Daoy (cell line): ENCODE data around the gene SRPK3. TPM values are rescaled to one million over a fixed set of nuclear protein-coding genes. Genes with fewer than 3 reads are reported as not detected.
"Not testable (repeated sequence)": the region's sequence is repeated elsewhere in the genome, so short reads cannot be mapped to it uniquely, and the experiment has no call there.

Experiments
- DNase-seq: peaks from one replicate; pipeline ENCODE4 v3.0.0-alpha.2; 2015; ENCODE audit warnings: low read depth
- total RNA-seq: library from RNA; depleted of rRNA; stranded (reverse); fragments of >200 nt; shearing (Covaris generic); gene quantifications from 2 replicates; pipeline ENCODE4 v1.2.3, GENCODE V29; 2014

The SRPK3 gene
- total RNA-seq, 1 experiment from 2014 or later, result 0.11 TPM

DNA sequence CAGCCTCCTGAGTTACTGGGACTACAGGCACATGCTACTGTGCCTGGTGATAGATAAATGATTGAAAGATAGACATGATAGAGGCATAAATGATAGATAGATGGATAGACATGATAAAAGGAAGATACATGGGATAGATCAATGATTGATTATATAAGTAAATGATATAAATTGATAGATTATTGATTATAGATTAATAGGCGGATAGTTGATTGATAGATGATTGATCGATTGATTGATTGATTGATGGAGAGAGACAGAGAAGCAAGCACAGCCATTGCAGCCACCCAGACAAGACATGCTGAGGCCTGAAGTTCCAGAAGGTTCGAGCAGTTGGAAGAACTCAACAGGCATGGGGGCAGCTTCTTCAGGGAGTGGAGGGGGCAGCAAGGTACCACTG, 34.5 kb upstream of the SRPK3 start:
- DNase-seq, result no peak

DNA sequence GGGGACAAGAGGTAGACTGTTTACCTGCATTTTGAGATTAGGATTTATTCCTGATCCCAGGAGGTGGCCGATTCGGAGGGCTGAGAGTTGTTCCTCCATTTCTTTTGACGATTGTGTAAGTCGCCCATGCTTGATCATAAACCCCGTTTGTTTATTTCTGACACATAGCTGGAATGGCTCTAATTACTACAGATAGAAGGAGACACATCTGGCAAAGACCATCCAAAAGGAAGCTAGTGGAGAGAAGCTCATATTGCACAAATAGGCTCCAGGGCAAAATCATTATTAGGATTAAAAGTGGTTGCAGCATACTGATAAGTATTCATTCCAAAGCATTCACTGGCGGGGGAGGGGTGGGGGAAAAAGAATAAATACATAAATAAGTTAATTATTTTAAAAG, 33.9 kb upstream of the SRPK3 start:
- not testable (repeated sequence) for DNase-seq

DNA sequence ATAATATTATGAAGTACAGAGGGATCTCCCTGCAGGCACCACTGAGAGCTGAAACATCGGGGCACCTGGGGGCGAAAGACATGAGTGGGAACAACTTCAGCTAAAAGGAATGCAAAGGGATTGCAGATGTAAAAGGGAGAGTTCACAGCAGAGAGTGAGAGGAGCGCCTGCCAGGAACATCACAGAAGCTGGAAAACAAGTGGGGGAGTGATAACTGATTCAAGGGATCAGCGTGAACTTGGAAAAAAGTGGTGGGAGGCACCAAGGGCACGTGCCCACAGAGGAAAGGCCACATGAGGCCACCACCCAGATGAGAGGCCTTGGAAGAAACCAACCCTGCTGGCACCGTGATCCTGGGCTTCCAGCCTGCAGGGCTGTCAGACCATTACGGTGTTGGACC, 31.8 kb upstream of the SRPK3 start:
- DNase-seq, result not testable (repeated sequence)

DNA sequence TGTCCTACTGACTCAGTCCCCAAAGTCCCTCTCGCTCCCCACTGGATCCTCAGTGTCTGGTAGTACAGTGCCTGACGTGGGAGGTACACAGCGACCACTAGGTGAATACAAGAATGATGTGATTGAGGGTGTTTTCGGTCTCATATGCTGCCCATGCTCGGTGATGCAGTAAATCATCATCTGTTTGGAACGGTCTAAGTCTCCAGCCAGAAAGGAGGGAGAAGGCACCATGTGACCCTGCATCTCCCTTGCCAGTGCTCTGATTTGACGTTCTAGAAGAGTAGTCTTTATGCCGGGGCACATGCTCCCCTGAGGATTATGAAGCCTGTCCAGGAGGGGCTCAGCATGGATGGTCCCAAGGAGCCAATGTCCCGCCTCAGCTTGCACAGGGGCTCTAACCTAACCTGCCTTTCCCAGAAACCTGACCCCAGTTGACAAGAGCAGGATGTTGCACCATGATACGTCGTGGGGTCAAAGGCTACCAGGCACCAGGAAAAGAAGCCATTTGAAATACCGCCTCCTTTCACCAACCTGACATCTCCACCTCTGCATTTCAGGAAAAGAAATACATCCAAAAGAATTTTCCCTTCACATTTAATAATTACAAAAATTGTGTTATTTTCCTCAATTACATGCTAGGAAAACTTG, 30.6 kb upstream of the SRPK3 start:
- DNase-seq, result no peak

DNA sequence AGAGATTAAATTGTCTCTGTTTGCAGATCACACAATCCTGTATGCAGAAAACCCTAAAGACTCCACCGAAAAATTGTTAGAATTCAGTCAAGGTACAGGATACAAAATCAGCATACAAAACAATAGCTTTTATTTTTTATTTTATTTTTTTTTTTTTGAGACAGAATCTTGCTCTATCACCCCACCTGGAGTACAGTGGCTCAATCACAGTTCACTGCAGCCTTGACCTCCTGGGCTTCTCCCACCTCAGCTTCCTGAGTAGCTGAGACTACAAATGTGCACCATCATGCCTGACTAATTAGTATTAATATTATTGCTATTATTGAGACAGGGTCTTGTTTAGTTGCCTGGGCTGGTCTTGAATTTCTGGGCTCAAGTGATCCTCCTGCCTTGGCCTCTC, 25.7 kb upstream of the SRPK3 start:
- DNase-seq, result no peak

DNA sequence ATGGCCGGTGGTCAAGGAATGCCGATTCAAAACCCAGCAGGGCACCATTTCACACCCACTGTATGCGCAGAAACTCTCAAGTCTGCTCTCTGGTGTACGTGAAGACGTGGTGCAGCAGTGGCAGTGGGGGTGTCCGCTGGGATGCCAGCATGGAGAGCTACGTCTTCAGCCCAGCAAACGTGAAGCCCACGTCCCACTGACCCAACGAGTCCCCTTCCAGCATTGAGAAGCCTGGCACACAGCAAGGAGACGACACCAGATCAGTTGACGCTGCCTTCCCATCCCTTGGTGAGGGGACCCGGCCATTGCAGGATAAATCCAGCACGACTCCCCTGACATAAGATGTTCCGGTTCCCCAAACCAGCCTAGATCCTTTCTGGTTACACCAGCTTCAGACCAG, 19.0 kb upstream of the SRPK3 start:
- no peak for DNase-seq

DNA sequence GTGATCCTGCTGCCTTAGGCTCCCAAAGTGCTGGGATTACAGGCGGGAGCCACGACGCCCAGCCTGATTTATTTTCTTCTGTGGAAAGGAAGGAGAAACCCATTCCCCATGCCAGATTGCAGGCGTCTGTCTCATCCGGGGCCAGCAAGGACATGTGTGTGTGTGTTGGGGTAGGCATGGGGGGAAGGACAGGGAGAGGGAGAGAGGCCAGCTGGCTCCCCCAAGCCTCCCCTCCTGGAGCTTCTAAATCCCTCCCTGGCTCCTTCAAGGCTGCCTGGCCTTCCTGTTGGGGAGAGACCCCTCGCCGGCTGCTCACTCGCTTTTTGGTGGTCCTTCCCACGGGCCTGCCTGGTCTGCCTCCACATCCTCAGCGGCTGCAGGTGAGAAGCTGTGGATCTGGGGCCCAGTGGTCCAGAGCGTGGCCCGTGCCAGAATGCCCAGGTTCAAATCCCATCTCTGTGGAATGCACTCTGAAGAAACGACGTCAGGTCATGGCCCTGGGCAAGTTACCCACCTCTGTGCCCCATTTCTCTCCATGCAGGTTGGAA, 18.1 kb upstream of the SRPK3 start:
- DNase-seq, result no peak

DNA sequence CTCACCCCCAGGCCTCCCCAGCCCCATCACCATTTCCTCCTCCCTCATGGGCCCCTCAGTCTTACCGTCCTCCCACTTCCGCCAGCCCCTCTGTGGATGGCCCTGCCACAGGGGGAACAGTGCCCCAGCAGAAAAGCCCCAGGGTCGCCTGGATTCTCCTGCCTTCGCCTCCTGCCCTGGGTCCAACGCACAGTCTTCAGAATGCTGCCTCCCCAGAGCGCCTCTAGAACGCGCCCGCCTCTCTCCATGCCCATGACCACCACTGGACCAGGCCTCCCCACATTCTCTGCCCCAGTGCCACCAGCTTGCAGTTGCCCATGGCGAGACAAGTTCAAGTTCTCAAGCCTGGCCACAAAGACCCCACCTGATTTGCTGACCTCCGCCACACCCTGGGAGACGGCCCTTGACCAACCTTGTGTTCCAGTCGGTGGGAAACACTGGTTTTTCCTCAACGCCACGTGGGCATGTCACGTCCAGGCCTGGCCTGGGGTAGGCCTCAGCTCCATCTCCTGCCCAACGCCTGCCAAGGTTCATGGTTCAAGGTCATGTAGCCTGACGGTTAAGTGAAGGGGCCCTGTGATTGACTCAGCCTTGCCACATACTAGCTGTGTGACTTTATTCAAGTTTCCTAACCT, 17.4 kb upstream of the SRPK3 start:
- no peak for DNase-seq

DNA sequence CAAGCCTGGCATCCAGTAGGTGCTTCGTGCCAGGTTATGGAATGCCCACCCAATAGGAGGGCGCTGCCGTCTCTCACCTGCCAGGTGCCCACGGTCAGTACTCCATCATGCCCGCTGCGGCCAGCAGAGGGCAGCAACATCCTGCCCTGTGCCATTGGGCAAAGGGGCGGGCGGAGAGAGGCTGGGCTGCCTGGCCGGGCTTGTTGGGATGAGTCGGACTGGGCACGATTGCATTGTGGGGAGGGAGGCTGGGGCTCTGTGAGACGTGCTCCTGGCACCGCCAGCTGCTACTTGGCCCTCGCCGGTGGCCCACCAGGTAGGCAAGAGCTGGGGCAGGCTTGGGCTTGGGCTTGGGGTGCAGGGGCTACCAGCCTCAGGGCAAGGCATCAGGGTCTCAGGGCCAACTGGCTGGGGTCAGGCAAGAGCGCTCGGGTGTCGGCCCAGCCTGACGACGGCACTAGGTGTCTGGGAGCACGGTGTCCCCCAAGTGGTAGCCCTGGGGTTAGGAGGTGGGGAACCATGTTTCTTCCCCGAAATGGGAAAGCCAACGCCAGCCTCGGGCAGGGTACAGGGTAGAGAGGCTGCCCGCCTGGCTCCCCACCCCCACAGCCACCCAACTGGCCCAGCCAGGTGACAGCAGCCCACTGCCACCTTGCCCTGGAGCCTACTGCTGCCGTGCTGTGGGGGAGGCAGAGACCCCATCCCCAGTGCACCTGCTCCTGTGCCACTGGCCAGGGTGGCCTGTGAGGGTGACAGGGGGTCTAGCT, 16.7 kb upstream of the SRPK3 start, which contains the start of gene PLXNB3:
Gene PLXNB3, plus strand, starts transcription at position 261 of the 767 bp plus-strand sequence. CDS start 1,287 bp downstream, outside the sequence.
- DNase-seq, result peak; percentile 80

DNA sequence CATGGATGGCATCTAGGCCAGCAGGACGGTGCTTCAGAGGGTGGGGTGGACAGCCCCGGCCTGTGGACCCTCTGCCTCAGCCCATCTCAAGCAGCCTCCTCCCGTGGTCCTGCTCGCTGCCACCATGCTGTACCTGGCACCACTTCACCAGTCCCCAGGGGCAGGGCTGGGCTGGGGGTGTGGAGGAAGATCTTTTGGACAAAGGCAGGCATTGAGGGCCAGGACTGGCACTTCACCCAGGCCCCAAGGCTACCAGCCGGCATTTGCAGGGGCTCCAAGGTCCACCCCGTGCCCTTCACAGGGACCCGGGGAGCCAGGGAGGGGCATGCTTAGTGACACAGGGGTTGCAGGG, 16.1 kb upstream of the SRPK3 start:
- no peak for DNase-seq

DNA sequence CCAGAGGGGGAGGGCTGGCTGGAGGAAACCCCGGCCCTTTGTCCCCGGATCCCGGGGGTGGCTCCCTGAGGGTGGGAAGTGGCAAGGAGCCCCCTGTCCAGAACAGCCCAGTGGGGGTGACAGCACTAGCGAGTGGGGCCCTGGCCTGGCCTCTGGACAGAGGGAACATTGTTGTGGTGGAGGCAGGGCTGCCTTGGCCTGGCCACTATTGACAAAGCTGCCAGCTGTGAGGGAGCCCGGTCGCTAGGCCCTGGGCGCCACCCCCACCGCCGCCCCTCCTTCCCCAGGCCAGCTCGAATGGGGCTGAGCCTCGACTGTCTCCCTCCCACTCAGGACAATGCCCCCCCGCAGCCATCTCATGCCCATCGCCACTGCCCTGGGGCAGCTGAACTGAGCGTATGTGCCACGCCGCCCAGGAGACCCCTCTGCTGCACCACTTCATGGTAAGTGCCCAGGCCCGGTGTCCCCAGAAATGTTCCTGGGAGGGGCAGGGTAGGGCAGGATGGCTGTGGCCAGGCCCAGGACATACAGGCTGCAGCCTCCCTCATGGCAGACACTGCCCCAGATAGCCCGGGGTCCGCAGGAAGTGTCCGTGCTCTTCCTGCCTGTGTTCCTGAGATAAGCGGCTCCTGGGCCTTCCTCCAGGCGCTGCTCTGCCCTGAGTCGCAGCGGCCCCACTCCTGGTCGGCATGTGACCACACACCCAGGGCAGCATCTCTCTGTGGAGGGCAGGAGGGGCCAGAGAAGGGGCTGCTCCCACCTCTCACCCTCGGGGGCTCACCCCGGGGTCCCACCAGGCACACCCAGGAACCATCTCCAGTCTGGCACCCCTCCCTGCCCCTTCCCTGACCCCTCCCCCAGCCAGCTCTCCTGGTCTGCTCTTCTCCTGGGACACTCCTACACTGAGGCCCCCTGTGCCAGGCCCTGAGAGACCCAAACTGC, 15.4 kb upstream of the SRPK3 start:
- no peak for DNase-seq

DNA sequence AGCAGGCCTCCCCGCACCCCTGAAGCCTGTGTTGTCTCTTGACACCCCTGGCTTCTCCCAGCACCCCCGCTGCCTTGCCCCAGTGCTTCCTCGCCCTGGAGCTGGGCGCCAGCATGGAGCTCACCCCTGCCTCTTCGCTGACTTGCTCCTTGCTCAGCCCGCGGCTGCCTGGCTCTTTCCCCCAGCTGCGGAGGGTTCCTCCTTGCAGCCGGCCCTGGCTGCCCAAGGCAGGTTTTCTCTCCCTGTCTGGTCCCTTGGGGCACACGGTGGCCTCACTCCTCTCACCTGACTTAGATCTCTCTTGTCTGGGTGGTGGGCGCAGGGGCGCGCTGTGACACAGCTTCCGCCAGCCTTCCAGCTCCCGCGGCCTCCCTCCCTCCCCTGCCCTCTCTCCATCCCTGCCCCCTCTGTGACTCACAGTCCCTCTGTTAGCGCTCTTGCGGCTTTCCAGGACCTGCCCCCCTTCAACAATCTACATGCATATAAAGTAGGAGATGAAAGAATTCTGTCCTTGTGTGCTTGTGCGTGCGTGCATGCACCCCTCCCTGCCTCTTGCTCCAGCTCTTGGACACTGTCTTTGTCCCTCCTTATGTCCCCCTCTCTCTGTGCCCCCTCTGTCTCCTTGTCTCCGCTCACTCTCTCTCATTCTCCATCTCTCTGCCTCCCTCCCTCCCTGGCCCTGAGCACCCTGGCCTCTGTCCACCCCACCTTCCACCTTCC, 14.6 kb upstream of the SRPK3 start:
- DNase-seq, result peak; percentile 81

DNA sequence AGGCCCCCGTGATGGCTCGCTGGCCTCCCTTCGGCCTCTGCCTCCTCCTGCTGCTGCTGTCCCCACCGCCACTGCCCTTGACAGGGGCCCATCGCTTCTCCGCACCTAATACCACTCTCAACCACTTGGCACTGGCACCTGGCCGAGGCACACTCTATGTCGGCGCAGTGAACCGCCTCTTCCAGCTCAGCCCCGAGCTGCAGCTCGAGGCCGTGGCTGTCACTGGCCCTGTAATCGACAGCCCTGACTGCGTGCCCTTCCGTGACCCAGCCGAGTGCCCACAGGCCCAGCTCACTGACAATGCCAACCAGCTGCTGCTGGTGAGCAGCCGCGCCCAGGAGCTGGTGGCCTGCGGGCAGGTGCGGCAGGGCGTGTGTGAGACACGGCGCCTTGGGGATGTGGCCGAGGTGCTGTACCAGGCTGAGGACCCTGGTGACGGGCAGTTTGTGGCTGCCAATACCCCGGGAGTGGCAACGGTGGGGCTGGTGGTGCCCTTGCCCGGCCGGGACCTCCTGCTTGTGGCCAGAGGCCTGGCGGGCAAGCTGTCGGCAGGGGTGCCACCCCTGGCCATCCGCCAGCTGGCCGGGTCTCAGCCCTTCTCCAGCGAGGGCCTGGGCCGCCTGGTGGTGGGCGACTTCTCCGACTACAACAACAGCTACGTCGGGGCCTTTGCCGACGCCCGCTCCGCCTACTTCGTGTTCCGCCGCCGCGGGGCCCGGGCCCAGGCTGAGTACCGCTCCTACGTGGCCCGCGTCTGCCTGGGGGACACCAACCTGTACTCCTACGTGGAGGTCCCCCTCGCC, 13.8 kb upstream of the SRPK3 start:
- no peak for DNase-seq

DNA sequence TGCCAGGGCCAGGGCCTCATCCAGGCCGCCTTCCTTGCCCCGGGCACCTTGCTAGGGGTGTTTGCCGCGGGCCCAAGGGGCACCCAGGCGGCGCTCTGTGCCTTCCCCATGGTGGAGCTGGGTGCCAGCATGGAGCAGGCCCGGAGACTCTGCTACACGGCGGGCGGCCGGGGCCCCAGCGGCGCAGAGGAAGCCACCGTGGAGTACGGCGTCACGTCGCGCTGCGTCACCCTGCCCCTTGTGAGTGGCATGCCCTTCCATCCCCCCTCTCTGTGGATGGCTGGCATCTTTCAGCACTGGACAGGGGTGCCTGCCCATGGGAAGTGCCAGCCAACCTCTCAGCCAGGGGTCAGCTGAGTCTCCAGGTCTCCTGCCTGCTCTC, 13.2 kb upstream of the SRPK3 start:
- no peak for DNase-seq

DNA sequence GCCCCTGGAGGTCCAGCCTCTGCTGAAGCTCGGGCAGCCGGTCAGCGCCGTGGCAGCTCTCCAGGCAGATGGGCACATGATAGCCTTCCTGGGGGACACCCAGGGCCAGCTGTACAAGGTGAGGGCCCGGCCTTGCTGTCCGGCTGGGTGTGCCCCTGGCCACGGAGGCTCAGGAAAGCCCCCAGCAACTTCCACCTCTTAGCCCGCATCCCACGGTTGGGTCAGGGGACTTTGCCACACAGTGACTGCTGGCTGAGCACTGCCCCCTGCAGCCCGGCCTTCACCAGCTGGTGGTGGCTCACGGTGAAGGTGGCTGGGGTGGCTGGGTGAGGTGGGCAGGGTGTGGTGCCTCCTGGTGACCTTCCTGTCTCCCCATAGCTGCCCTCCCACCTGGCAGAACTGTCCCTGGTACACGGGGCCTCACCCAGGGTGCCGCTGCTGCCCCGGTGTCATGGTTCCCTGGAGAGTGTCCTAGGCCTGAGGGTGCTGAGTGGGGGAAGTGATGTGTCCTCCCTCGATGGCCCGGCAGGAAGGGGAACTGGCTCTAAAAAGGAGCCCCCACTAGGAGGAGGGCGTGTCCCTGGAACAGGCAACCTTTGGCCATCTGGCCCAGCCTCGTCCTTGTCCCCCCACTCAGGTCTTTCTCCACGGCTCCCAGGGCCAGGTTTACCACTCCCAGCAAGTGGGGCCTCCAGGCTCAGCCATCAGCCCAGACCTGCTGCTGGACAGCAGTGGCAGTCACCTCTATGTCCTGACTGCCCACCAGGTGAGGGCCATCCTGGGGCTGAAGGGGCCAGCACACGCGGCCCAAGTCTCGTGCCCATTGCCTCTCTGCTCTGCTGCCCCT, 12.3 kb upstream of the SRPK3 start:
- DNase-seq, result no peak

DNA sequence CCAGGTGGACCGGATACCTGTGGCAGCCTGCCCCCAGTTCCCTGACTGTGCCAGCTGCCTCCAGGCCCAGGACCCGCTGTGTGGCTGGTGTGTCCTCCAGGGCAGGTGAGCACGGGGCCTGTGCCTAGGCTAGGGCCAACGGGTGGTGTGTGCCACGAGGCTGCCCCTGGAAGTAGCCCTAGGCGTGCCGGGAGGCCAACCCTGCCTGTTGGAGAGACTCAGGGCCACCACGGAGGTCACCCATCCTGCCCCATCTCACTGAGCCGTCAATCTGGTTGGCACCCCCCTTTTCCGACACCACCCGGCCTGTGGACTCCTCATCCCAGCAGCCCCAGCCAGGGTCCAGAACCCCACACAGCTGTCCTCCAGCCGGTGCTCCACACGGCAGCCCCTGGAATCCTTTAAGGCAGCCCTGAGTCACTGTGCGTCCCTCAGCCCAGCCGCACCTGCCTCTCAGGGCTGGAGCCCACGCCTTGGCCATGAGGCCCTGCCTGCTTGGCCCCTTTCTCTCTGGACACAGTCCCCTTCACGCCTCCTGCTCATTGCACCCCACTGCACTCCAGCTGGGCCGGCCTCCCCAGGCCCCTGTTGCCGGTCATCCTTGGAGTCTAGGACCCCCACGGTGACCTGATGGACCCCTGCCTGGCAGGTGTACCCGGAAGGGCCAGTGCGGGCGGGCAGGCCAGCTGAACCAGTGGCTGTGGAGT, 11.5 kb upstream of the SRPK3 start:
- DNase-seq, result no peak

DNA sequence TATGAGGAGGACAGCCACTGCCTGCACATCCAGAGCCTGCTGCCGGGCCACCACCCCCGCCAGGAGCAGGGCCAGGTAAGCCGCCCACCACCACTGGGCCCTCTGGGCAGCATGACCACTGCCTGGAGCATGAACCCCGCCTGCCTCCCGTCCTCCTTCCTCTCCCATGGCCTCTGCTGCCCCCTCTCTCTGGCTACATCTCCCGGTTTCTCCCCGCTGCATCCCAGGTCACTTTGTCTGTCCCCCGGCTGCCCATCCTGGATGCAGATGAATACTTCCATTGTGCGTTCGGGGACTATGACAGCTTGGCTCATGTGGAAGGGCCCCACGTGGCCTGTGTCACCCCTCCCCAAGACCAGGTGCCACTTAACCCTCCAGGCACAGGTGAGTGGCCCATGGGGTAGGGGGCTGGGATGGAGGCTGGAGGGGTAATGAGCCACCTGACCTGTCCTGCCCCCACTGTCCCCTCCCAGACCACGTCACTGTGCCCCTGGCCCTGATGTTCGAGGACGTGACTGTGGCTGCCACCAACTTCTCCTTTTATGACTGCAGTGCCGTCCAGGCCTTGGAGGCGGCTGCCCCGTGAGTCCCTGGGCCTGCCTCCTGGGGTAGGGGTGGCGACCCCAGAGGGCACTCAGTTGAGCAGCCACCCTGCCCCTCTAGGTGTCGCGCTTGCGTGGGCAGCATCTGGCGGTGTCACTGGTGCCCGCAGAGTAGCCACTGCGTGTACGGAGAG, 10.8 kb upstream of the SRPK3 start:
- no peak for DNase-seq
